ENCODE results near the gene ZNF417. TPM values are rescaled to one million over a fixed set of nuclear protein-coding genes. Genes with fewer than 3 reads are reported as not detected.

The ZNF417 gene
- polyA plus RNA-seq, 1 donor from 2014 or later = 21.7 TPM

DNA sequence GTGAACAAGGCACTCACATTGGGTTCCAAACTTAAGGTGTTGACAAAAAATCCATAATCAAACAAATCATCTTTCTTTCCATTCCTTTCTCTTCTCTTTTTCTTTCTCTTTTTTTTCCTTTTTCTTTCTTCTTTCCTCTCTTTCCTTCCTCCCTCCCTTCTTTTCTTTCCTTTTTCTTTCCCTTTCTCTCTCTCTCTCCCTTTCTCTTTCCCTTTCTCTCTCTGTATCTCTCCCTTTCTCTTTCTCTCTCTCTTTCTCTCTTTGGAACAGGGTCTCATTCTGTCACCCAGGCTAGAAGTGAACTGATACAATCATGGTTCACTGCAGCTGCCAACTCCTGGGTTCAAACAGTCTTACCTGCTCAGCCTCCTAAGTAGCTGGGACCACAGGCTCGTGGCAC lies 45.4 kb upstream of the ZNF417 start:
- Histone ChIP-seq H3K79me2 (replicated peaks; ENCODE audit: insufficient read depth, low read length) (no peaks in the 10 kb centered on the region), H3K4me2 (ENCODE audit: low read length) (no peak overlapping the region), H3K36me3 (ENCODE audit: insufficient read depth, low read length) (no peaks in the 10 kb centered on the region), H3K9me2 (ENCODE audit: insufficient read depth, low read length) (no peaks in the 10 kb centered on the region), H3K9ac (ENCODE audit: low read length) (no peak overlapping the region), H2AFZ (ENCODE audit: low read depth, low read length) (no peak overlapping the region), H3K4me3 (ENCODE audit: low read length) (no peak overlapping the region), H3F3A (ENCODE audit: insufficient read depth, low read length, poor library complexity, severe bottlenecking) (no peaks in the 10 kb centered on the region), H4K20me1 (ENCODE audit: insufficient read depth) (no peaks in the 10 kb centered on the region), H3K27ac (ENCODE audit: low read length) (no peak overlapping the region), H3K27me3 (ENCODE audit: insufficient read depth, low read depth, low read length) (no peaks in the 10 kb centered on the region), H3K9me3 (ENCODE audit: low read length) (peaks cover 4% of the 10 kb centered on the region)
- TF ChIP-seq MXI1 (conservative IDR thresholded peaks at IDR 0.05; ENCODE audit: poor library complexity, severe bottlenecking) (no peak), SMC3 (conservative IDR thresholded peaks at IDR 0.05; ENCODE audit: poor library complexity) (no peak), EP300 (conservative IDR thresholded peaks at IDR 0.05; ENCODE audit: poor library complexity, severe bottlenecking) (no peak)
- TF ChIP-seq, protein P1, sequence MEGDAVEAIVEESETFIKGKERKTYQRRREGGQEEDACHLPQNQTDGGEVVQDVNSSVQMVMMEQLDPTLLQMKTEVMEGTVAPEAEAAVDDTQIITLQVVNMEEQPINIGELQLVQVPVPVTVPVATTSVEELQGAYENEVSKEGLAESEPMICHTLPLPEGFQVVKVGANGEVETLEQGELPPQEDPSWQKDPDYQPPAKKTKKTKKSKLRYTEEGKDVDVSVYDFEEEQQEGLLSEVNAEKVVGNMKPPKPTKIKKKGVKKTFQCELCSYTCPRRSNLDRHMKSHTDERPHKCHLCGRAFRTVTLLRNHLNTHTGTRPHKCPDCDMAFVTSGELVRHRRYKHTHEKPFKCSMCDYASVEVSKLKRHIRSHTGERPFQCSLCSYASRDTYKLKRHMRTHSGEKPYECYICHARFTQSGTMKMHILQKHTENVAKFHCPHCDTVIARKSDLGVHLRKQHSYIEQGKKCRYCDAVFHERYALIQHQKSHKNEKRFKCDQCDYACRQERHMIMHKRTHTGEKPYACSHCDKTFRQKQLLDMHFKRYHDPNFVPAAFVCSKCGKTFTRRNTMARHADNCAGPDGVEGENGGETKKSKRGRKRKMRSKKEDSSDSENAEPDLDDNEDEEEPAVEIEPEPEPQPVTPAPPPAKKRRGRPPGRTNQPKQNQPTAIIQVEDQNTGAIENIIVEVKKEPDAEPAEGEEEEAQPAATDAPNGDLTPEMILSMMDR (IDR thresholded peaks at IDR 0.05; ENCODE audit: poor library complexity, severe bottlenecking) = no peak

DNA sequence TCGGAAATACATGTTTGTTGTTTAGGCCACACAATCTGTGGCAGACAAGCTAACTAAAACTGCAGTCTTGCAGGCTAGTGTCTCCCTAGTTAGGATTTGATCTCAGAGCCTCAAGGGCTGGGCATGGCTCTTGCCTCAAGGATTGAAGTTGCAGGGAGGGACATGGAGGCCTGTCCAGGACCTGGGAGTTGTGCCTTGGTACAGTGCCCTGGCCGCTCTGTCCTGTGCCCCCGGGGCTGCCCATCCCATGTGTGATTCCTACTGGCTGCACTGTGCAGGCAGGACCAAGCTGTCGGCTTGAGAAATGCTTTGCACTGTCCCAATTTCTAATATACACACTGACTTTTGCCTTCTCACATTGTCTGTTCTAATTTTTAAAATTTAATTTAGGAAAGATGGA lies 38.6 kb upstream of the ZNF417 start:
- H3K79me2 ChIP-seq (replicated peaks; ENCODE audit: insufficient read depth, low read length) = no peaks in the 10 kb centered on the region
- no peaks in the 10 kb centered on the region for H4K20me1 ChIP-seq (ENCODE audit: insufficient read depth)
- H3K4me2 ChIP-seq (ENCODE audit: low read length) = no peak overlapping the region
- no peak overlapping the region for H3K9ac ChIP-seq (ENCODE audit: low read length)
- peaks cover 13% of the 10 kb centered on the region for H3K9me3 ChIP-seq (ENCODE audit: low read length)
- TF ChIP-seq POLR2AphosphoS5 (IDR thresholded peaks at IDR 0.05) = no peak
- TF ChIP-seq EP300 (conservative IDR thresholded peaks at IDR 0.05; ENCODE audit: poor library complexity, severe bottlenecking) = no peak
- H3F3A ChIP-seq (ENCODE audit: insufficient read depth, low read length, poor library complexity, severe bottlenecking) = no peaks in the 10 kb centered on the region
- no peaks in the 10 kb centered on the region for H3K36me3 ChIP-seq (ENCODE audit: insufficient read depth, low read length)
- H3K9me2 ChIP-seq (ENCODE audit: insufficient read depth, low read length) = no peaks in the 10 kb centered on the region
- no peaks in the 10 kb centered on the region for H3K27me3 ChIP-seq (ENCODE audit: insufficient read depth, low read depth, low read length)
- no peak overlapping the region for H2AFZ ChIP-seq (ENCODE audit: low read depth, low read length)
- no peak overlapping the region for H3K4me3 ChIP-seq (ENCODE audit: low read length)
- no peak overlapping the region for H3K27ac ChIP-seq (ENCODE audit: low read length)

DNA sequence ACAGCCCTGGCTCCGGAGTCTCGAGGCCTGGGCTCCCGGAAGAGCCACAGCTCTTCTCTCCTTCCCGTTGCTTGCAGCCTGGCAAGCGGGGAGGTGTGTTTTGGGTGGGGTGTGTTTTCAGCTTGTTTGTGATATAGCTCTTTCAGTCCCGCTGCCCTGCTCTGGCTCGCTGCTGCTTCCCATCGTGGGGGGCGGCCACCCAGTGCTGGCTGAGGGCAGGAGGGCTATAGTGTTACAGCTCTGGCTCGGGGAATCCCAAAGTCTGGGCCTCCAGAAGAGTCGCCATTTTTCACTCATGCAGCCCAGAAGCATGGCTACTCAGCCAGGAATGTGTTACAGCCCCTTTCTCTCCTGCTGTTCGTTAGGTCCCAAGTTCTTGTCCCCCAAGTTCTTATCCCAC lies 33.3 kb upstream of the ZNF417 start:
- Histone ChIP-seq H3K9ac (ENCODE audit: low read length) (no peak overlapping the region), H3K9me2 (ENCODE audit: insufficient read depth, low read length) (no peaks in the 10 kb centered on the region), H3K27ac (ENCODE audit: low read length) (no peak overlapping the region), H3K79me2 (replicated peaks; ENCODE audit: insufficient read depth, low read length) (peaks cover 26% of the 10 kb centered on the region), H3K27me3 (ENCODE audit: insufficient read depth, low read depth, low read length) (no peaks in the 10 kb centered on the region), H3F3A (ENCODE audit: insufficient read depth, low read length, poor library complexity, severe bottlenecking) (no peaks in the 10 kb centered on the region), H2AFZ (ENCODE audit: low read depth, low read length) (no peak overlapping the region), H4K20me1 (ENCODE audit: insufficient read depth) (no peaks in the 10 kb centered on the region), H3K9me3 (ENCODE audit: low read length) (peaks cover 11% of the 10 kb centered on the region), H3K36me3 (ENCODE audit: insufficient read depth, low read length) (no peaks in the 10 kb centered on the region), H3K4me2 (ENCODE audit: low read length) (no peak overlapping the region), H3K4me3 (ENCODE audit: low read length) (no peak overlapping the region)
- TF ChIP-seq EP300 (conservative IDR thresholded peaks at IDR 0.05; ENCODE audit: poor library complexity, severe bottlenecking) (no peak), POLR2AphosphoS5 (IDR thresholded peaks at IDR 0.05) (no peak), TAF1 (IDR thresholded peaks at IDR 0.05; ENCODE audit: low read depth) (no peak), SMC3 (conservative IDR thresholded peaks at IDR 0.05; ENCODE audit: poor library complexity) (no peak), EZH2 (IDR thresholded peaks at IDR 0.05; ENCODE audit: borderline replicate concordance, insufficient read depth, low read length, poor library complexity, severe bottlenecking) (no peak), RAD21 (conservative IDR thresholded peaks at IDR 0.05) (no peak), MXI1 (conservative IDR thresholded peaks at IDR 0.05; ENCODE audit: poor library complexity, severe bottlenecking) (no peak)
- TF ChIP-seq, protein P2, sequence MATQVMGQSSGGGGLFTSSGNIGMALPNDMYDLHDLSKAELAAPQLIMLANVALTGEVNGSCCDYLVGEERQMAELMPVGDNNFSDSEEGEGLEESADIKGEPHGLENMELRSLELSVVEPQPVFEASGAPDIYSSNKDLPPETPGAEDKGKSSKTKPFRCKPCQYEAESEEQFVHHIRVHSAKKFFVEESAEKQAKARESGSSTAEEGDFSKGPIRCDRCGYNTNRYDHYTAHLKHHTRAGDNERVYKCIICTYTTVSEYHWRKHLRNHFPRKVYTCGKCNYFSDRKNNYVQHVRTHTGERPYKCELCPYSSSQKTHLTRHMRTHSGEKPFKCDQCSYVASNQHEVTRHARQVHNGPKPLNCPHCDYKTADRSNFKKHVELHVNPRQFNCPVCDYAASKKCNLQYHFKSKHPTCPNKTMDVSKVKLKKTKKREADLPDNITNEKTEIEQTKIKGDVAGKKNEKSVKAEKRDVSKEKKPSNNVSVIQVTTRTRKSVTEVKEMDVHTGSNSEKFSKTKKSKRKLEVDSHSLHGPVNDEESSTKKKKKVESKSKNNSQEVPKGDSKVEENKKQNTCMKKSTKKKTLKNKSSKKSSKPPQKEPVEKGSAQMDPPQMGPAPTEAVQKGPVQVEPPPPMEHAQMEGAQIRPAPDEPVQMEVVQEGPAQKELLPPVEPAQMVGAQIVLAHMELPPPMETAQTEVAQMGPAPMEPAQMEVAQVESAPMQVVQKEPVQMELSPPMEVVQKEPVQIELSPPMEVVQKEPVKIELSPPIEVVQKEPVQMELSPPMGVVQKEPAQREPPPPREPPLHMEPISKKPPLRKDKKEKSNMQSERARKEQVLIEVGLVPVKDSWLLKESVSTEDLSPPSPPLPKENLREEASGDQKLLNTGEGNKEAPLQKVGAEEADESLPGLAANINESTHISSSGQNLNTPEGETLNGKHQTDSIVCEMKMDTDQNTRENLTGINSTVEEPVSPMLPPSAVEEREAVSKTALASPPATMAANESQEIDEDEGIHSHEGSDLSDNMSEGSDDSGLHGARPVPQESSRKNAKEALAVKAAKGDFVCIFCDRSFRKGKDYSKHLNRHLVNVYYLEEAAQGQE (IDR thresholded peaks at IDR 0.05; ENCODE audit: borderline replicate concordance) = no peak
- TF ChIP-seq, protein P1 (IDR thresholded peaks at IDR 0.05; ENCODE audit: poor library complexity, severe bottlenecking) = no peak
